GM18526 (cell line): ENCODE results near the gene KRTAP2-4.
"Not testable (repeated sequence)": the region's sequence is repeated elsewhere in the genome, so short reads cannot be mapped to it uniquely, and the experiment has no call there.

Experiments used
- POLR2A ChIP-seq: IDR thresholded peaks from 3 replicates; pipeline ENCODE4 v1.6.1; 2011; ENCODE audit not compliant: insufficient read length; ENCODE audit errors: extremely low read depth

KRTAP2-4 gene

GRCh38 chr17:41071606-41072360 is 6.1 kb upstream of the KRTAP2-4 start:
- TF ChIP-seq POLR2A = no peak

GRCh38 chr17:41069031-41069430 is 3.4 kb upstream of the KRTAP2-4 start:
- no peak for TF ChIP-seq POLR2A

GRCh38 chr17:41067281-41067680 is 1.6 kb upstream of the KRTAP2-4 start:
- TF ChIP-seq POLR2A = no peak

GRCh38 chr17:41064301-41064700 is 1.4 kb downstream of the KRTAP2-4 start:
- no peak for TF ChIP-seq POLR2A

- TF ChIP-seq POLR2A = no peak
Measured at GRCh38 chr17:41063449-41063848, 2.2 kb downstream of the KRTAP2-4 start.

GRCh38 chr17:41061964-41062363 is 3.7 kb downstream of the KRTAP2-4 start:
- TF ChIP-seq POLR2A = no peak

- no peak for TF ChIP-seq POLR2A
Measured at GRCh38 chr17:41060052-41060604, 5.6 kb downstream of the KRTAP2-4 start, which contains the start of gene KRTAP2-3. TSS of gene KRTAP2-3 (minus strand) at chr17:41060114. CDS start at chr17:41060050, 64 bp downstream.

GRCh38 chr17:41058741-41059140 is 6.9 kb downstream of the KRTAP2-4 start:
- no peak for TF ChIP-seq POLR2A

GRCh38 chr17:41057547-41057946 is 8.1 kb downstream of the KRTAP2-4 start:
- TF ChIP-seq POLR2A = no peak

- TF ChIP-seq POLR2A = not testable (repeated sequence)
Measured at GRCh38 chr17:41055130-41055529, 10.5 kb downstream of the KRTAP2-4 start, which contains the start of gene KRTAP2-2. TSS of gene KRTAP2-2 (minus strand) at chr17:41055230. CDS start at chr17:41055211, 19 bp downstream.

- TF ChIP-seq POLR2A = no peak
Measured at GRCh38 chr17:41054025-41054424, 11.7 kb downstream of the KRTAP2-4 start.

GRCh38 chr17:41052566-41052965 is 13.1 kb downstream of the KRTAP2-4 start:
- TF ChIP-seq POLR2A = no peak

- TF ChIP-seq POLR2A = no peak
Measured at GRCh38 chr17:41049110-41049509, 16.6 kb downstream of the KRTAP2-4 start.

GRCh38 chr17:41048441-41048840 is 17.2 kb downstream of the KRTAP2-4 start:
- TF ChIP-seq POLR2A = no peak

GRCh38 chr17:41046735-41047465 is 18.8 kb downstream of the KRTAP2-4 start, which contains the start of gene KRTAP2-1:
TSS of gene KRTAP2-1 (minus strand) at chr17:41047316. CDS start at chr17:41047267, 49 bp downstream.
- TF ChIP-seq POLR2A = not testable (repeated sequence)

- TF ChIP-seq POLR2A = no peak
Measured at GRCh38 chr17:41042953-41043352, 22.7 kb downstream of the KRTAP2-4 start.
